DMS53 (cell line): ENCODE results near the gene VBP1.
"Not testable (repeated sequence)": the region's sequence is repeated elsewhere in the genome, so short reads cannot be mapped to it uniquely, and the experiment has no call there.

Experiments used
- DNase-seq: peaks from one replicate; lab custom pipeline; 2025; lab: John Stamatoyannopoulos, UW

The VBP1 gene

GRCh38 chrX:155263854-155264628, 47.8 kb downstream of the VBP1 start, which contains the start of gene RAB39B:
Gene RAB39B, minus strand, starts transcription at chrX:155264491. Its CDS starts 203 bp downstream, at chrX:155264288.
- peak; percentile 91 for DNase-seq

GRCh38 chrX:155266439-155266838, 50.2 kb downstream of the VBP1 start:
- DNase-seq, result no peak

- not testable (repeated sequence) for DNase-seq
These were observed 51.7 kb downstream of the VBP1 start for GRCh38 chrX:155267995-155268394.

DNA sequence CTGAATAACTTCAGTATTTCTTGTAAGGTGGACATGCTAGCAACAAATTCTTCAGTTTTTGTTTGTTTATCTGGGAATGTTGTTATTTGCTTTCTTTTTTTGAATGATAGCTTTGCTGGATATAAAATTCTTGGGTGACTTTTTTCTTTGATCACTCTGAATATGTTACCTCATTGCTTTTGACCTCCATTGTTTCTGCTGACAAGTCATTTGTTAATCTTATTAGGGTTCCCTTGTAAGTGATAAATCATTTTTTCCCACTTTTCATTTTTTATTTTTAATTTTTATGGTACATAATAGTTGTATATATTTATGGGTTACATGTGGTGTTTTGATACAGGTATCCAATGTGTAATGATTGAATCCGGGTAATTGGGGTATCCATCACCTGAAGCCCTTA, 54.7 kb downstream of the VBP1 start:
- no peak for DNase-seq

DNA sequence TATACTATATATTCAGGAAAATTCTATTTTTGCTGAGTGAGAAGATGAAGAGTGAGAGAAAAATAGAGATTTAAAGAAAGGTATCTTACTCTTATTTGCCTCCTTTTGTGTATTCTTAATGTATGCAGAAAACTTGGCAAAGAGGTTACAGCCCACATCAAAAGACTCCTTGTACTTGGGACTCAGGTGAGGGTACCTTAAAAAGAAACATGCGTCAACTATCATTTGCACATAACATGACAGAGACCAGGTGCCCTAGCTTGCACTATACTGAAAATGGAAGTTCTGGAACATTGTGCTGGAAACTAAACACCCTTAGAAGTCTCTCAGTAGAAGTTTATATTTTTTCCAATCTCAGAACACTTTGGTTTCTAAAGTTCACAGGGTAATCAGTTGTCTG, 63.6 kb downstream of the VBP1 start:
- no peak for DNase-seq
